GM18498 (cell line): ENCODE results near the gene NUP214.
"Not testable (repeated sequence)": the region's sequence is repeated elsewhere in the genome, so short reads cannot be mapped to it uniquely, and the experiment has no call there.

ENCODE experiments used
- ATAC-seq: cut with Tn5 transposase; IDR thresholded peaks from one replicate; pipeline ENCODE4 v1.9.1; 2021; ENCODE audit warnings: mild to moderate bottlenecking, moderate library complexity; ENCODE audit not compliant: unreplicated experiment

NUP214 gene

DNA sequence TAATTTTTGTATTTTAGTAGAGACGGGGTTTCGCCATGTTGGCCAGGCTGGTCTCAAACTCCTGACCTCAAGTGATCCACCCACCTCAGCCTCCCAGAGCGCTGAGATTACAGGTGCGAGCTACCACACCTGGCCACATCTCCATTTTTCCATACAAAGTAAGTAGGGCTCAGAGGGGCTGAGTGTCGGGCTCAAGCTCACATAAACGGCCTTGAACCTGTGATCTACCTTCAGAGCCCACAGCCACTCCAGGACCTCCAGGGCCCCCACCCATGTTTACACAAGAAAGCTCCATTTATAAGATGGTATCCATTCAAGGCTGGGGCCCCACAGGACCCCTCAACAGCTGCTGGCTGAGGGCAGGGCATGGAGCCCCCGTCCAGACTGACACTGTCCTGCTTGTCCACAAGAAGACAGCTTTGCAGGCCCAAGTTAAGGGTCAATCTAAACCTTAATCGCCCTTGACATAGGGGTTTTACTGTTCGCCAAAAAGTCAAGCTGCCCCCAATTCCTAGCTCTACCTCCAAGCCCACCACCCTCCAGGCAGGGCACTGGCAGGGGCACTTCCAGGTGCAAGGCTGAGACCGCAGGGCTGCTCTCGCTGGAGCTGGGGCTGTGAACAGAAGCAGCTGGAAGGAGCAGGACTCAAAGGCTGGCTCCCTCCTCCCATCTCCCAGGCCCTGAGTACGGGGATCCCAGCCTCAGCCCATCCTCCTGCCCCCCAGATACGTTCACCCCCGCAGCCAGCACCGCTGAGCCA lies 132.1 kb downstream of the NUP214 start:
- no peak for ATAC-seq

DNA sequence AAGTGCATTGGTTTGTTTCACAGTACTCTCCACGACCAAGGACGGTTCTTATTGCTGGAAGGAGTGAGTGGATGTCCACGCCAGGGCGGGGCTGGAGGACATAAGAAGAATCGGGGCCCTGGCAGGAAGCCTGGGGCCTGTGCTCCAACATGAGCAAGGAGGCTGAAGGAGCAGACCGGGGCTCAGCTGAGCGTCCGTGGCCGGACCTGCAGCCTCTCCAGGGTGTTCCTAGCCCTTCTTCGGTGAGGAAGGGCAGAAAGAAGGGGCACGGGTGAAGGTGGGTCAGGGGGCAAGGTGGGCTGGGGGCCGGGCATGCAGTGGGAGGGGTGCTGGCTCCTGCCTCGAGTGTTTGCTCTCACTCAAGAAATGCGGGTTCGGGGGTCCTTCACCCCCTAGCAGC lies 132.8 kb downstream of the NUP214 start:
- no peak for ATAC-seq

DNA sequence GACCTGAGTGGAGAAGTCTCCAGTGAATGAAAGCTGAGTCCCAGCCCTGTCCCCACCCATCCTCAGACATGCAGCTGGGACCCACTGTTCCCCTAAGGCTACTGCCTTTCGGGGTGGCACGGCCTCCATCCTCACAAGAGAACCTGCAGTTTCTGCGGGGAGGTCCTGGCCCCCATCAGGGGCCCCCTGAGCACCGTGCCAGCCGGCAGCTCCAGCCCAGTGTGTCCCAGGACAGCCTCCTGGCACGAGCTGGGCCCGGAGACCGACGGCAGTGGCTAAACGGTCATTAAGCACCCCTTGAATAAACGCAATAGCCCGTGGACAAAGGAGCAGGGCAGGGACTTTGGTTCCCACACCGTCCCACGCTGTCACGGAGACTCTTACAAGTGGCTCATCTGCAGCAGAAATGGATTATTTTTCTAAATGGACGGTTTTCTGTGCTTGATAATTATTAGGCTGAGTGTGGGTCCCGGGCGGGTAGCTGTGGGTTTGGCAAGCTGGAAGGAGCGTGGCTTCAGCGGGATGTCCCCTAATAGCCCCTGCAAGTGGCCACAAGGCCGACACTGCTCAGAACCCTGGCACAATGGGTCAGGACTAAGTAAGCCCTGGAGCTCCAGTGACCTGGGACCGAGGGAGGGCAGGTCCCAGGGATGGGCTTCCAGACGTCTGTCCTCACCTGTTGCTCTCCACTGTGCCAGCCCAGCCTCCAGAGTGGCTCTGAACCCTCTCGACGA lies 133.5 kb downstream of the NUP214 start:
- ATAC-seq, result no peak

DNA sequence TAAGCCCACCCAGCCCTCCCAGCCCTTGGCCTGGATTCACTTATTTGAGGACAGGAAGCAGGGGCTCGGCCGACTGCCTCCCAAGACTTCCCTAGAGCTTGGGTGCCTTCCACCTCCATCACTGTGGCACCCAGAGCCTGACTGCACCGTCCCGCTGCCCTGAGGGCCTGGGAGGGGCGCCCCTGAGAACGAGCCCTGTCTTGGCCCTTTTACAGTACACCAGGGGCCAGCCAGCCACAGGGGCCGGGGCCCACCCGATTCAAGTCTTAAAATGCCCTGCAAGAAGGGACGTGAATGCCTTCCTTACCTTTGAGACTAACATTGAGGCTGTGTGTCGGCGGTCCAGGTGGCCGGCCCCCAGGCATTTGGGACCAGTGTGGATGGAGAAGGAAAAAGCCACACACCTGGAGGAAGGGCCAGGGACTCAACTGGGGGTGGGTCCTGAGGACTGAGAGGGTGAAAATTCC lies 134.1 kb downstream of the NUP214 start:
- ATAC-seq, result no peak

DNA sequence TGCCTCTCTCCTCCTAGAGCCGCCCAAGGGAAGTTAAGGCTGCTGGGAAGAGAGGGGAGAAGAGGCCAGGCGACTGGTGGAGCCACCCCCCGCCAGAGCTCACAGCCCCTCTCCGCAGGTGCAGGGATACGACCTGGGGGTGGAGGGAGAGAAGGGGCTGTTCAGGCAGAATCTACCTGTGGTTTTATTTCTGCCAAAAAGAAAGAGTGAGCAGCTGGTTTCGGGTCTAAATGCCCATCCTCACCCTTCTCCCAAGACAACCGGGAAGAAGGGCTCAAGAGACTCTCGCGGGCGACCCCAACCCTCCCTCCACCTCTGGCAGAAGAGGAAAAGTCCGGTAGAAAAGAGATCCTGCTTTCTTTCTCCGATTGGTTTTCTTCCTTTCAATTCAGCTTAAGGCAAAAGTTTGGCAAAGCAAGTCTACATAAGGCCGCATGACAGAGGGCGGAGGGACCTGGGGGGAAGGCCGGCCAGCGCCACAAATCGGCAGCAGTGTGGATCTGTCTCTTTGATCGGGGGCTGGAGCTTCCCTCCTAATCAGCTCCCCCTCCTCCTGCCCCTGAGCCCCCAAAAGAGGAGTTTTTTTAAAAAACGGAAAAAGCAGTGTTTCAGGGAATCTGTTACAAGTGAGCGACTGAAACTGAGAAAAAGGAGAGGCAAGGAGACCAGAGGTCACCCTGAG lies 134.7 kb downstream of the NUP214 start:
- ATAC-seq, result no peak

DNA sequence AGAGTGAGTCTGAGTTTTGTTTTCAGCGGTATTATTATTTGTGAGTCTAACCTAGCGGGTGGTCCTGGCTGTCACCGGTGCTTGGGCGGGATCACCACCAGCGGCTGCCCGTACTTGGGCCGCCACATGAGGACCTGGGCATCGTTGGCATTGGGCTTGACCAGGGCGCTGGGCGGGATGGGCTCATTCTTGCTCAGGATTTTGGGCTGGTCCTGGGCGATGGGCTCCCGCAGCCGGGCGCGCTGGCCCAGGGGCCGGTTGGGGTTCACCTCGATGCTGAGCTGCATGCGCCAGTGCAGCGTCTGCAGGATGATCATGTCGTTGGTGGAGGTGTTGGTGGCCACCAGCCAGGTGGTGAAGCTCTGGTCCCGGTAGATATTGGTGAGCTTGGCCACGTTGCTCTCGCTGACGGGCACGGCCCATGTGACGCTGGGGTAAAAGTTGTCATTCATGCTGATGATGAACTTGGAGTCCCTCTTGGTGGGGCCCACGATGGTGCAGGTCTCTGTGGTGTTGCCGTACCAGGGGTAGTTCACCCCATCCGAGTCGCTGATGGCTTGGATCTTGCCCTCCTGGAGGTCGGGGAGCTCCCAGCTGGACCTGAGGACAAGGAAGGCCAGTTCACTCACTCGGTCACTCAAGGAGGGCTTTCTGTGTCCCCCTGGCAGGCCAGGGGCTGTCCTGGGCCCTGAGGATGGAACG lies 135.5 kb downstream of the NUP214 start:
- ATAC-seq, result no peak

DNA sequence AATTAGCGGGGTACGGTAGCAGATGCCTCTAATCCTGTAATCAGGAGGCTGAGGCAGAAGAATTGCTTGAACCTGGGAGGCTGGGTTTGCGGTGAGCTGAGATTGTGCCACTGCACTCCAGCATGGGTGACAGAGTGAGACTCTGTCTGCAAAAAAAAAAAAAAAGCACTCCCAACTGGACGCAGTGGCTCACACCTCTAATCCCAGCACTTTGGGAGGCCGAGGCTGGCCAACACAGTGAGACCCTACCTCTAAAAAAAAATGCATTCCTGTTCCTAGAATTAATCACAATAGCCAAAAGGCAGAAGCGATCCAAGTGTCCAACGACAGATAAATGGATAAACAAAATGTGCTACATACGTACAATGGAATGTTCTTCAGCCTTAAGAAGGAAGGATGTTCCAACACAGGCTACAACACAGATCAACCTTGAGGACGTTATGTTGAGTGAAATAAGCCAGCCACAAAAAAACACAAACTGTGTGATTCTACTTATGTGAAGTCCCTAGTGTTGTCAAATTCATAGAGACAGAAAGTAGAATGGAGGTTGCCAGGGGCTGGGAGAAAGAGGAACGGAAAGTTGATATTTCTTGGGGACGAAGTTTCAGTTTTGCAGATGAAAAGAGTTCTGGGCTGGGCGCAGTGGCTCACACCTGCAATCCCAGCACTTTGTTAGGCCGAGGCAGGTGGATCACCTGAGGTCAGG lies 137.1 kb downstream of the NUP214 start:
- peak; percentile 55 for ATAC-seq

DNA sequence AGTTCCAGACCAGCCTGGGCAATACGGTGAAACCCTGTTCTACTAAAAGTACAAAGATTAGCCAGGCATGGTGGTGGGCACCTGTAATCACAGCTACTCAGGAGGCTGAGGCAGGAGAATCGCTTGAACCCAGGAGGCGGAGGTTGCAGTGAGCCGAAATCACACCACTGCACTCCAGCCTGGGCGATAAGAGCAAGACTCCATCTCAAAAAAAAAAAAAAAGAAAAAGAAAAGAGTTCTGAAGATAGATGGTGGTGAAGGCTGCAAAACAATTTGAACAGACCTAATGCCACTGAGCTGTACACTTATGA lies 137.6 kb downstream of the NUP214 start:
- ATAC-seq, result not testable (repeated sequence)

DNA sequence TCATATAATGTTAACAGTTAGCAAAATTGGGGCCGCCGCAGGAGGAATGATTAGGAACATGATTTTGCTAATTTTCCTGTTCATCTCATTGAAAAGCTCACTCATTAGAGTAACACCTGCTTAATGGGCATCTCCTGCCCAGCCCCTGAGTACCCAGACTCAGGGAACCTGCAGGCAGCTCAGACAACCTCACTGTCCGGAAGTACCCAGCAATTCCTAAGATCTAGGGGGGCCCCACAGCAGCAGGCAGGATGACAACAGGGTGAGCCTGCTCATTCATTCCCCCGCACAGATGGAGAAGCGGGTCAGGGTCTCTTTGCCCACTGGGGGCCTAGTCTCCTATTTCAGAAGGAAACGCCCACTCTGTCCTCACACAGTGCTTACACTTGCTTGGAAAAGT lies 138.3 kb downstream of the NUP214 start:
- no peak for ATAC-seq

DNA sequence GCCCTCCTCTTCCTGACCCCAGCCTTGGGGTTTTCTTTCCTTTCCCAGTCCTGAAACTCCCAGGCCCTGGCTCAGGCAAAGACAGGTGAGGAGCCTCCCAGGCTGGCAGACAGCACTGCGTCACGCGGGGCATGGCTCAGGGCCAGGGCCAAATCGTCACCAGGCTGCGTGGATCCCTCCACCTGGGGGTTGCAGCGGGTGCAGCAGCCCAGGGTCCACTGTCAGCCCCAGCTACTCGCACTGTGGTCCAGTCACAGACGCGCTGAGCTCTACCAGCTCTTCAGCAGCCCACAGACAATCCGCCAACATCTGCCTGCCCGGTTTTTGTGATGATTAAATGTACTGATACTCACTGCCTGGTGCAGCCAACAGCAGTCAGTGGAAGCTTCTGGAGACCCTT lies 138.8 kb downstream of the NUP214 start:
- no peak for ATAC-seq

DNA sequence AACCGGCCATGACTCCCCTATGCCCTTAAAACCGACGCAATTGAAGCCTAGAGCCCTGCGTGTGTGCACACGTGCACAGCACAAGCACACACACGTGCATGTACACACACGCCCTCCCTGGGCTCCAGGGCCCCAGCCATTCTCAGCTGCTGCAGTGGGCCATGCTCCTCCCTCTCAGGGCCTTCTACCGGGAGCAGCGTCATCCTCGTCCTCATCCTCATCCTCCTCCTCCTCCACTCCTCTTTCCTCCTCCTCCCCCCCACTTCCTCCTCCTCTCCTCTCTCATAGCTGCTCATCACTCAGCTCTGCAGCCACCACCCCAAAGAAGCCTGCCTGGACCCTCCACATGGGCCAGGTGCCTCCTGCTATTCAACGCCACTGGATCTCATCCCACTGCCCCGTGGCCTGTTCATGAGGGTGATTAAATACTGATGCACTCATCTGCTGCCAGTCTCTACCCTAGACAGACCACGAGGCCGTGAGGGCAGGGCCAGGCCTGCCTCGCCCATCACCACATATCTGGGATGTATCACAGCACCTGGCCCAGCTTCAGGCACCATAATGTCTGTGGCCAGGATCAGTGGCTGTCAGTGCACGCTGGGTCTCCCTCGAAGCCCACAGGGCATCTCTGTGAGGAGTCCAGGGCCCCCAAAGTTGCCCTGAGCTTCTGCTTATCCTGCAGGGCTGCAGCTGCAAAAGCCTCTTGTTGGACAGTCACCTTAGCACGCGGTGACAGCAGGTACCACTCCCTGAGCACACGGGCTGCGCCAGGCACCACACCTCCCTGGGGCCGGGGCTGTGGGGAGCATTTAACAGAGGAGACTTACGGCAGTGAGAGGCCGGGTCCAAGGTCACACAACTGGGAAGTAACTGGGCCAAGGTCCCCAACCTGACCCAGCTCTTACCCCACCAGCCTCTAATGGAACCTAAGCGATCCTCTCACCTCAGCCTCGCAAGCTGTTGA lies 141.2 kb downstream of the NUP214 start:
- no peak for ATAC-seq

DNA sequence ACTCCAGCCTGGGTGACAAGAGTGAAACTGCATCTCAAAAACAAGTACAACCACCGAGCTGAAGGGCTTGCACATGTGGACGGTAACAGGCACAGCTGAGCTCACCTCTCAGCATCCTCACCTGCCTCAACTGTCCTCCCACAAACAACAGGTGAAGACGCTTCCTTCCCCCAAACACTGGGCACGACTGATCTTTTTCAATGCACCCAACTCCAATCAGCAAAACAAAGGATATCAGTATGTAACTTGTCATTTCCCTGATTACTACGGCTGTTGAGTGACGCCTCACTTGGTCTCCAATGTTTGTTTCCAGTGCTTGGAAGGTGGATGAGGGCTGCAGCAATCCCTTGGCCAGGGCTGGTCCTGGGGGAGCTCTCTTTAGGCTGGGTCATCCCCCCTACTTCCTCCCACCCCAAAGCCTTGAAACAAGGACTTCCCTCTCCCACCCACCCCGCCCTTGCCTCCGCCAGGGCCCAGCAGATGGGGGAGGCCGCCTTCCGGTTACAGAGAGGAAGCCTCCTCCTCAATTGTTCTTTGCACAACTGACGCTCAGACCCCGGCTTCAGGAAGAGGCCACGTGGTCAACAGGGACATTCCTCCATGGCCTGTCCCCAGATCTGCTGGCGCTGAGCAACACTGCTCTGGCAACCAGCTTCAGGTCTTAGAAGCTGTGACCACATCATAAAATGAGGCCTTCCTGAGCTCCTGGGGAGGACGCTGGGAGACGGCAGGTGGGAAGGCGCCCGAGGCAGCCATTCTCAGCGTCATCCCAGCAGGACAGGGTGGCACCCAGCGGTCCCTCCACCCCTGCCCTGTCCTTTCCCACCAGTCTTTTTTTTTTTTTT lies 145.0 kb downstream of the NUP214 start:
- no peak for ATAC-seq

DNA sequence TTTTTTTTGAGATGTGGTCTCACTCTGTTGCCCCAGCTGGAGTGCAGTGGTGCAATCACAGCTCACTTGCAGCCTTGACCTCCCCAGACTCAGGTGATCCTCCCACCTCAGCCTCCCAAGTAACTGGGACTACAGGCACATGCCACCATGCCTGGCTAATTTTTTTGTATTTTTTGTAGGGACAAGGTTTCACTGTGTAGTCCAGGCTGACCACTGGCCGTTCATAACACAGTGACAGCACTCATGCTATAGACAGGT lies 145.6 kb downstream of the NUP214 start:
- ATAC-seq, result not testable (repeated sequence)

DNA sequence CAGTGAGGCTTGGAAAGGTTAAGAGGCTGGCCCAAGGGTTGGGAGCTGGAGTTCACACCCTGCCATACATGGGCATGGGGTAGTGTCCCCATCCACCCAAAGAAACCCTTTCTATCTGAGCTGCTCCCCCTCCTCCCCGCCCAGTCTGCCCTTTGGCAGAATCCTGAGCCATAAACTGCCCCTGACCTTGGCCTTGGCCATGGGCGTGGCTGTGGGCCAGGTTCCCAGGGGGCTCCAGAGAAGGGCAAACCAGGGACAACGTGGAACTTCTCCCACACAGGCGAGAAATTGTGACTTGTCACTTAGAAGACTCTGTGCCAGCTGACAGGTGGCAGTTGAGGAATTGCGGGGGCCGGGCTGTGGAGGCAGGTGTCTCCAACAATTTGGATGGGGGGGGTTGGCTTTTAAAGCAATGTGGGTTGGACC lies 146.1 kb downstream of the NUP214 start:
- no peak for ATAC-seq

DNA sequence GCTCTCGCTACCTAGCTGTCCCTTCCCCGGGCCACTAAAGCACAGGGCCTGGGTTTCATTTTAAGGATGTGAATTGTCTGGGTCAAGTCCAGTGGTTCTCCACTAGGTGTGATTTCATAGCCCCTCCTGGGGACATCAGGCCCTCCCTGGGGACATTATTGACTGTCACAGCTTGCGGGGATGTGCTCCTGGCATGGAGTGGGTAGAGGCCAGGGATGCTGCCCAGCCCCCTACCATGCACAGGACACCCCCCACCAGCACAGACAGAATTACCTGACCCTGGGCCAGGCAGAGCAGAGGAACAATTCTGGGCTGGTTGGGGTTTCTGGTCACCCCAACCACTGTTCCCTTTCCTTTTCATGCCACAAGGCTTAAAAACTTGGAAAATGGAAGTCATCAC lies 146.8 kb downstream of the NUP214 start:
- no peak for ATAC-seq

DNA sequence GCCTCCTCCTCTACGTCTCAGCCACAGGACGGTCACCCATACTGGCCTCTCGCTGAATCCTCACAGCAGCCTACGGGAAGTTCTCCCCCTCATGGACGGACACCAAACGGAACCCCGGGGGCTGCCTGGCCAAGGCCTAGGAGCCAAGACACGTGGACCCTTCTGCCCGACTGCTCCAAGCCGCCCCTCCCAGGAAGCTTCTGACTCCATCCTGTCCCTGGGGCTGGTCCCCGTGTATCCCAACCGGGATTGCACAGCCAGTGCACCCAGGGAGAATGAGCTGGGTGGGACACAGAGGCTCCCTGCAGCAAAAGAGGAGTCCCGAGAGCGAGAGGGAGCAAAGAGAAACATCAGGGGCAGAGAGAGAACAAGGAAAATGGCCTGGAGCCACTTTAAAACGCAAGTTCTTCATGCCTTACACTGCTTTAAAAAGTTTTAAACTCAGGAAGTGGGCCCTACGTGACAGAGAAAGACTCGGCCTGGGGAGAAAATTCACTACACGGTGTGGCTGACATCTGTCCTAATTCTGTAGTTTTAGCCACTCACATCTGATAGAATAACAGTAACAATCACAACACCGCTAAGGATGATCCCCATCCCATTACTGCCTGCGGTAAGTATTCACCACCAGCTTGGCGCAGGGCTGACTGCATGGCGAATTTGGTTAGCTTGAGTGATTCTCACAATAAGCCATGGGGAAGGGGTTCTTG lies 147.9 kb downstream of the NUP214 start:
- ATAC-seq, result no peak

DNA sequence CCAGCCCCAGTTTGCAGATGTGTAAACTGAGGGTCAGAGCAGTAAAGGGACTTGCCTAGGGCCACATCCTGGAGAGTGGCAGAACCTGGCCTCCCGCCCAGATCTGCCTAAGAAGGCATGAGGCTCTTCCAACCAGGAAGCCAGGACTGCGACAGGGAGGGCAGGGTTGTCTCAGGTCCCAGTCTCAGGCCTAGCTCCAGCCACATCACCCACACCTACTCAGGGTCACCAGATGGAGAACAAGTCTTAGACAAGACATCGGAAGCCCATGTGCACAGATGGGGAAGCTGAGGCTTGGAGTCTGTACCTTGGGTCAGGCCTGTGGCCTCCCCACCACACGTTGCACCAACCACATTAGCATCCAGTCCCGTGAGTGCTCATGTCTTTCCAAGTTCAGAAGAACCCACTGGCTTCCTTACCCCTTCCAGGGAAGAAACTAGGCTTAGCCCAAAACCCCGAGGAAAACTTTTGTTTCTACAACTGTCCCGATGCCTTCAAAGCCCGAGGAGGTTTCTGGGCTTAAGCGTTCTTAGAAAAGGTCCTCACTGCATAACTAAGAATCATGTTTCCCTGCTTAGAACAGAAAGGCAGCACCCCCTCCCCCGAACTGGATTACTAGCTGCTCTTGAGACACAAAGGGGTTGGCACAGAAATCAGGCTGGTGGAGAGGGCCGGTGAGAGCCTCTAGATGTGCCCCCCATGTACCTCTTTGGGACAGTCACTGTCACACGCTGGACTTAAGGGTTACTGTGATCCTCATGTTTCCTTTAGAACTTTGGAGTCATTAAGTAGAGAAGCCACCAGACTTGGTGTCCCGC lies 148.7 kb downstream of the NUP214 start:
- no peak for ATAC-seq
